Body of pancreas (tissue), 4 donors: ENCODE measurements around the gene SH3TC1.

Experiments
- CTCF ChIP-seq, 7 experiments: fragments of 450-650 bp in 4 of 7; fragments of 200-600 bp in 3 of 7; sonication (generic) in 3 of 7; IDR thresholded peaks; one replicate each; pipeline ENCODE4 v1.5.1; 2016 to 2019; ENCODE audit warnings: antibody characterized with exemption in 7 of 7
- POLR2A ChIP-seq, 3 donors: fragments of 450-650 bp; IDR thresholded peaks; one replicate each; pipeline ENCODE4 v1.6.1; 2016; ENCODE audit warnings: antibody characterized with exemption in 3 of 3, mild to moderate bottlenecking in 2 of 3

GRCh38 chr4:8237256-8237989 lies 38.3 kb downstream of the SH3TC1 start:
- TF ChIP-seq CTCF (IDR thresholded peaks at IDR 0.05) = no peak
- TF ChIP-seq POLR2A (IDR thresholded peaks at IDR 0.05) = no peak
